Amygdala (tissue), 56 donors: ENCODE data around the gene COTL1.
"Not testable (repeated sequence)": the region's sequence is repeated elsewhere in the genome, so short reads cannot be mapped to it uniquely, and the experiment has no call there.

Source experiments
- DNase-seq, 56 donors: peaks; one replicate each; lab custom pipeline; 2025; lab: John Stamatoyannopoulos, UW

Gene COTL1

DNA sequence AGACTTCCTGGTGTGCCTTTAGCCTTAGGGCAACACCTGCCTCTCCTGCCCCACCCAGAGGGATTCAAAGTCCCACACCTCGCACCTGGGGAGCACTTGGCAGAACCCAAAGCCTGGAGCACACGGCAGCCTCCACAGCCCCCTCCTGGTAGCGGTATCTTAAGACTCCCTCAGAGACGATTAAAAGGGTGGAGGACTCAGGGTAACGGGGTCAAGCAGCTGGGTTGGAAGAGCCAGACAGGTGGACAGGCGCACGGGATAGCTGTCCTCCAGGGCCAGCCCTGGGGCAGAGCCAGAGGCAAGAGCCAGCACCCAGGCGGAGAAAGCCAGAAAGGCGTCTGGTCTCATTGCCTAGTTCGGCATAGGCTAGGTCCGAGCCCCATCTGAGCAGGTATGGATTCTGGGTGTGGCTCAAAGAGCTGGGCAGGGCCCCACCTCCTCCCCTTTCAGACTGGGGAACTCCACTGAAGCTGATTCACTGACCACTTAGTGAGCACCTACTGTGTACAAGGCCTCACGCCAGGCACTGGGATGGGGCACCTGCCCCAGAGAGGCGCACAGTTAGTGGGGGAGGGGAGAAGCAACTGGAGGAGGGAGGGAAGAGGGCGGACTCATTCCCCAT, 58.5 kb downstream of the COTL1 start:
- no peak for DNase-seq

DNA sequence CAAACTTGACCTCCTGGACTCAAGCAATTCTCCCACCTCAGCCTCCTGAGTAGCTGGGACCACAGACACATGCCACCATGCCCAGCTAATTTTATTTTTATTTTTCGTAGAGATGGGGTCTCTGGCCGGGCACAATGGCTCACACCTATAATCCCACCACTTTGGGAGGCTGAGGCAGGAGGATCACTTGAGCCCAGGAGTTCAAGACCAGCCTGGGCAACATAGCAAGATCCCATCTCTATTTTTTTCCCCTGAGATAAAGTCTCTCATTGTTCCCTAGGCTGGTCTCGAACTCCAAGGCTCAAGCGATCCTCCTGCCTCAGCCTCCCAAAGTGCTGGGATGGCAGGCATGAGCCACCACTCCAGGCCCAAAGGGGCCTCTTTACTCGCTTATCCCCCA, 59.0 kb downstream of the COTL1 start:
- not testable (repeated sequence) for DNase-seq

DNA sequence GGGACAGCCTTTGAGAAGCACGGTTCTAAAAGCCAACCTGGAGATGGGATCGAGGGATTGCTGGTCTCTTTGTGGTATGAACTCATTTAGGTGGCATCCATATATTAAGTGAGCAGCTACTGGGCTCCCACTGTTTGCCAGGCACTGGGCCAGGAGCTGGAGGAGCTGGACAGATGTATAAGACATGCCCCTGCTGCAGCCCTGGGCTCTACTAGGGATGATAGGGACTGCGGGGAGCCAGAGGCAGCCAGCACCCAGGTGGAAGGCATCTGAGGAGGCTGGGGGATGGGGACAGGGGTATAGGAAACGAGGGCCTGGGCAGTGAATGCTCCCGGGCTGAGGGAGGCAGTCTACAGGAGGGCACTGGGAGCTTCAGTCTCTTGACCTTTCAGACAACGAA, 60.4 kb downstream of the COTL1 start:
- no peak for DNase-seq

DNA sequence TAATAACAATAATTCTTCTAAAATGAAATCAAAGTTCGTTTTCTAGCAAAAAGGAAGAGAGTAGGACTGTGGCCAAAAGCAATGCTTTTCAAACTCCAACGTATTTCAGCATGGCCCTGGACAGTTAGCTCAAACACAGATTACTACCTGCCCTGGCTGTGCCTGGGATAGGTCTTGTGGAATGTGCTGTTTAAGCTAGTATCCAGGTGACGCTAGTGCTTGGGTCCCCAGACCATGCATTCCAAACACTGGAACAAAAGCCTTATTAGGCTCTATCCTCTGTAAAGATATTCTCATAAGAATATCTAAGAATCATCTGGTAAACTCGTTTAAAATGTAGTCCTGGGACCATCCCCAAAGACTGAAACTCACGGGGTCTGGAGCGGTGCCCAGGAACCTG, 60.8 kb downstream of the COTL1 start:
- no peak for DNase-seq

DNA sequence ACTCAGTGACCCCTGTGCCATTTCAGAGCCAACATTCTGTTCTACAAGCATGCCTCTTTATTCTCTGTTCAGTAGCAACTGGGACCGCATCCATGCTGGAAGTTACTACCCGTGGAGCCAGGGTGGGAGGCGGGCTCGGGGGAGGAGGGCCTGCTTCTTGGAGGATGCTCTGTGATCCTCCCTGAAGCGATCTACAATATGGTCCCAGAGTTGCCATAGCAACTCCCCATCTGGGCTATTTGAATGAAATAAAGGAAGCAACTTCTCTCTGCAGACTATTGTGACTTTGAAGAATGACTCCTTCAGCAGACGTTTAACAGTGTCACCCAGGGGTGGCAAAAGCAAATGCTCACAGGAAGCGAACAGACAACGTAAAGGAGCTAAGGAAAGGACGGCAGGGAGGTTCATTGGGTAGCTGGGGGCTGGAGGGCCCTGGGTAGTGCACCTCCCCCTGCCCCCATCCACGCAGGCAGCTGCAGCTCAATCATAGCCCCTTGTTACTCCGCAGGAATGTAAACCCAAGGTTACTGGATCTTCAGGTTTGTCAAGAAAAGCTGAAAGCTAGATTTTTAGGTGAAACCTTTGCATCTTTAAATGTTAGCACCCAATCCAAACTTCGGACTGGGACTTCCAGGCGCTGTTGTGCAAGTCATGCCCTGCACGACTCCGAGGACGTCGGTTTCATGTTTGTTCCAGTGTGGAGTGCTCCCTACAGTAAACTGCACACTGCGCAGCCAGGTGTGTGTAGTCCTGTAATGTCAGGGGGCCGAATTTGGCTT, 62.3 kb downstream of the COTL1 start:
- DNase-seq, result peak in 40 of 56 donors; percentile 12 to 81 (median 52)

DNA sequence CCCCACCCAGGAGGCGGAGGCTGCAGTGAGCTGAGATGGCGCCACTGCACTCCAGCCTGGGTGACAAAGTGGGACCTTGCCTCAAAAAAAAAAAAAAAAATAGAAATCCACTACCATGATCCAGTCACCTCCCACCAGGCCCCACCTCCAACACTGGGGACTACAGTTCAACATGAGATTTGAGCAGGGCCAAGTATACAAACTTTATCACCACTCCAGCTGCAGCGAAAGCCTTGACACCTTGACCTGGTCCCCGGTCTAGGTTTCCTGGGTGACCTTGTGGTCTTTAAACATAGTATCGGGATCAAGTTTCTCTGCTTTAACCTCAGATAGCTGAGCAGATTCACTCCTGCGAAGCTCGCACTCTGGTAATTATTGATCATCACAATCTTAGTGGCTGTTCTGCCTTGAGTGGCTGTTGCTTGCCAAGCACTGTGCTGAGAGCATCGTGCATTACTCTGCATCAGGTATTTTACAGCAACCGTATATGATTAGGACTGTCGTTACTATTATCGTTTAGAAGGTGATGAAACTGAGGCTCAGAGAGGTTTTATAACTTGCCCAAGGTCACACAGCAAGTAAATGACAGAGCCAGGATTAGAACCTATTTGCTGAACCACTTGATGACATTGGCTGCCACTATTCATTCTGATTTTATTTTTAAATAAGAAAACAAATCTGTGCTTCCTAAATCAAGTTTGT, 63.1 kb downstream of the COTL1 start:
- no peak for DNase-seq

DNA sequence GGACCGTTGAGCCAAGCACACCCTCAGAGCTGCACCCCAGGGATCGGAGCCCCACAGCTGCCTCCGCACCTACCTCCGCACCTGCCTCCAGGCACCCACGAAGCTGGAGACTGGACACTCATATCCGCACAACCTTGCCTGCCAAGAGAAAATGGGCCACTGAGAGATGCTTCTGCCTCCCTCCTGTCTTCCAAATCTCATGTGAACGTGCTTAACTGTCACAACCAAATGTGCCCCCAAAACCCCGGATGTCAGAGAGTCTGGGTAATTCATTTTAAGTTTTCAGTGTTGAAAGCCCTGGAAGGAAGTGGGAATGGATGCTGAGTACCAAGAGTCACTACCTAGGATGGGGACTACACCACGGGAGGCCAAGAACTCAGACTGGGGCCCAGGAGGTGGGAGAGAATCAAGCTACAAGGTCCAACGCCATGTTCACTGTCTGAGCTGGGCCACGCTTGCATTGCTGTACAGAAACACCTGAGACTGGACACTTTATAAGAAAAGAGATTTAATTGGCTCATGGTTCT, 63.9 kb downstream of the COTL1 start:
- no peak for DNase-seq

DNA sequence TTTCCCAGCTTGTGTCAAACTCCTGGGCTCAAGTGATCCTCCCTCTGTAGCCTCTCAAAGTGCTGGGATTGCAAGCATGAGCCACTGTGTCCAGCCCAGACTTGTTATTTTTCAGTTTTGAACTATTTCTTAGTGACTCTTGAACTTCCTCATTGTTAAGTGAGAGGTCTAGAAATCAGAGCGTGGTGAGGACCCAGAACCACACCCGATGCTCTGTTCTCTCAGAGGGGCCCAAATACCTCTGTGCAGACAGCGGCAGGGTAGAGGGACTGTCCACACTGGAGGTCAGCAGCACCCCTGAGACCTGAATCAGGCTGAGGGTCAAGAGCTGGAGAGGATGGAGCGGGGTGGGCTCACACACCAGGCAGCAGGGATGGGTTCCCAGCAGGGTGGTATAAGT, 65.7 kb downstream of the COTL1 start:
- DNase-seq, result no peak

DNA sequence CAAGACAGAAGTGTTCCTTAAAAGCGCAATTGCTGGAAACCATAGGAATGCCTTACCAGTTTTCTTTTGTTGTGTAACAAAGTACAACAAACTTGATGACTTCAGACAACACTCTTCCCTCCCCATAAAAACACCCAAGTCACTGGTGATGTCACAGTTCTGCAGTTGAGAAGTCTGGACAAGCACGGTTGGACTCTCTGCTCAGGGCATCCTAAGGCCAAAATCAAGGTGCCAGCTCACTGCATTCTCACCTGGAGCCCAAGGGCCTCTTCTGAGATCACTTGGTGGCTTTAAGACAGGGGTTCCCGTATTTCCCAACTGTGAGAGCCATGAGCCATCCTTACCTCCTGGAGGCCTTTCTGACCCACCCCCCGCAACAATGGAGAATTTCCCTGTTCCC, 67.8 kb downstream of the COTL1 start:
- no peak for DNase-seq

DNA sequence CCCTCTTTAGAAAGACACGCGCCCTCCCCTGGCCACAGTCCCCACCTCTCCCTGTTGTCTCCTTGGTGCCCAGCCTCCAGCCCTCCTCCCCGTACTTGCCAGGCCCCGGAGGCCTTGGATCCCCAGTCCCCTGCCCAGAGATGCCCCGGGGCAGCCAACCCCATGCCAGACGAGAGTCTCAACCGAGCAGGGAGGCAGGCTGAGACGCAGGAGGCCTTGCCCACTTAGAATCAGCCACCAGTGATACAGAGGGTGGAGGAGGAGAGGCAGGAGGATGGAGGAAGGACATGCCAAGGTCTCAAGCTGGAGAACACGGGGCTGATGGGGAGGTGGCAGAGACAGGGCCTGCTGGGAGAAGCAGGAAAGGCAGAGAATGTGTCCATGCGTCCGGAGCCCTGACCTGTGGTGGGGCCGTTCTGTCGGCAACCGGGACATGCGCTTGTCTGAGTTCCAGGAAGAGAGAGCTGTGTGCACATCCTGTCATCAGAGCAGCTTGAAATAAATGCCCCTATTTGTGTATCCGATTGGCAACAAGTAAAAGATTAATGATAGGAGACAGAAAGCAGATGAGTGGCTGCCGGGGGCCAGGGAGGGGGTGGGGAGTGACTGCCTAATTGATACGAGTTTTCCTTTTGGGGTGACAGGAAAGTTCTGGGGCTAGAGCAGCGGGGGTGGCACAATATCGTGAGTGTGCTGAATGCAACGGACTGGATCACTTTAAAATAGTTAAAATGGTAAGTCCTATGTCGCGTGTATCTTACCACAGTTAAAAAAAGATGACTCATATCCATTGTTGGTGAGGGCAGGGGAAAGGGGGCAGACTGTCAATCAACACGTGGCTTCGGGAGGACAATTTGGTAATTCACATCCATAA, 68.7 kb downstream of the COTL1 start:
- peak in 18 of 56 donors; percentile 18 to 60 (median 40) for DNase-seq

DNA sequence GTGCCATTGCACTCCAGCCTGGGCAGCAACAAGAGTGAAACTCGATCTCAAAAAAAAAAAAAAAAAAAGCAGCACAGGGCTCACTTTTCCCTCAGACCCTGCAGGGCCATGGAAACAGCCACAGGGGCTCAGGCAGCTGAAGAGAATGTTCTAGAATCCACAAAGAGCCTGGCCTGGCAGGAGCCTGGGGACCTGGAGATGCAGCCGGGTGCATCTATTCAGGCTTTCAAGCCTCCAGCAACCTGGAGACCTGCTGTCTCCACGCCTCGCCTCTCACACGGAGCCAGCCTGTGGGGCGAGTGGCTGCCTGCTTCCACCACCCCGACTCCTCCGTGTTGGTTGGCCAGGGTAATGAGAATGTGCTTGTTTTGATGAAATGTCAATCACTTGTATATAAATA, 69.4 kb downstream of the COTL1 start:
- DNase-seq, result peak in 9 of 56 donors; percentile 37 to 62 (median 49)

DNA sequence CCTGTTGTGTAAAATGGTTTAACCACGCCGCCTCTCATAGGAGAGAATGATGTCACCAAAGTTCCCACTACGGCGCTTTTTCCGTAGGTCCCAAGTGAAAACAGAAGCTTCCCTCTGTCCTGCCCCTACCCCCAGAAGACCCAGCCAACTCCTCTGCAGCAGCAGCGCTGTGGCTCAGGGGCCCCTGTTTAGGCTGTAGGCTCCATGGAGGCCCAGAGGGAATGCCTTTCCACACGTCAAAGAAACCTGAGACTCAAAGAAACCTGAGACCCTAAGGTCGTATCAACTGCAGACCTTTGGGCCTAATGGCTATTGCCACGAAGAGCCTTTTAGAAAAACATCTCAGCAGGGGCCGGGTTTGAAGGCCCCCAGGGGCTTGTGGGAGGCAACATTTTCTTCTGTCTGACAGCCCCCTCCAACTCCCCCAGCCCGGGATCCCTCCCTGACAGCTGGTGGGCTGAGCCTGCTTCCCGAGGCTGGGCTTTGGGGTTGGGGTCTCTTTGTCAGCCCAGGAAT, 70.3 kb downstream of the COTL1 start:
- no peak for DNase-seq

DNA sequence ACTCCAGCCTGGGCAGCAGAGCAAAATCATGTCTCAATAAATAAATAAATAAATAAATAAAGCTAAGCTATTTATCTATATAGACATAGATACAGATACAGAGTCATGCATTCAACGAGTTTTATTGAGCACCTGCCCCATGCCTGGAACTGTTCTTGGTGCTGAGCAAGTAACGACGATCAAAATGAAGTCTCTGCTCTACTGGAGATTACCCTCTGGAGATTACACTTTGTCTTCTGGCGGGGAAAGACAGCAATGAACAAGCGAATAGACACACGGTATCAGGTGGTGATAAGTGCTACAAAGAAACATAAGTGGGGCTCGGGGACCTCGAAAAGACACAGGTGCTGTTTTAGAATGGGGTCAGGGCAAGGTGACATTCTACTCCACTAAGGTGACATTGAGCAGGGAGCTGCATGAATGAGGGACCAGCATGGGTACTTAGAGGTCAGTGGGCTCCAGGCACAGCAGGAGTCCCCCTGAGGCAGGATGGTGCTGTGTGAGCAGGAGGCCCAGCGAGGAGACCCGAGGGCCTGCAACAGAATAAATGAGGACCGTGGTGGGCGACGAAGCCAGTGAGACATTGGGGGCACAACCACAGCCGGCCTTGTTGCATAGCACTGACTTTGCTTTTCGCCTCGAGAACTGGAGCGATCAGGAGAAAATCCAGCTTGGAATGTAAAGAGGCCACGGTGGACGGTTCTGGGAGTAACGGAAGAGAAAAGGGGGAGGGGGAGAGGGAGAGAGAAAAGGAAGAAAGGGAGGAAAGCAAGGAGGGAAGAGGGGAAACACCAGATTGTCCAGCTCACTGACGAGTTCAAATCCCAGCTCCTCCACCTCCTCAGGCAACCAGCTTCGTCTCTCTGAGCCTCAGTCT, 71.0 kb downstream of the COTL1 start:
- DNase-seq, result no peak

DNA sequence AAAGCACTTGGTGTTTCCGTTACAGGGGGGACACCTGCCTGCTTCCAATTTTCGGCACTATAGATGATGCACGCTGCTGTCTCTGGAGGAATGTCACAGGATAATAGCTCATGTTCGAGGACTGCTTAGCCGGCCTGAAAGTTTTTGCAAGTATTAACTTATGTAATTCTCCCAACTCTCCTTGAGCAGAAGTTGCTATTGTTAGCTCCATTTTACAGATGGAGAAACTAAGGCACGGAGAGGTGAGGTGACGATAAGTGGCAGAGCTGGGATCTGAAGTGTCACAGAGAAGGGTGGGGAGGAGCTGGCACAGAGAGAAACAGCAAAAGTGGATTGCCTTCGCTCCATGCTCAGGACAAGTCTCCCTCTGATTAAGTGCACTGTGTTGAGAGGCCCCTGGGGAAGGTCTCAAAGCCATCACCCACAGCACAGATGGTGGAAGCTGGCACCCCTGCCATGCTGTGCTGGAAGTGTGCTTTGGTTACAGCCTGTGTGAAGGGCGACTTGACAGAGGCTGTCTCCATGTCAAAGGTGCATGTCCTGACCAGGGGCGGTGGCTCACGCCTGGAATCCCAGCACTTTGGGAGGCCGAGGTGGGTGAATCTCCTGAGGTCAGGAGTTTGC, 72.7 kb downstream of the COTL1 start:
- DNase-seq, result no peak

DNA sequence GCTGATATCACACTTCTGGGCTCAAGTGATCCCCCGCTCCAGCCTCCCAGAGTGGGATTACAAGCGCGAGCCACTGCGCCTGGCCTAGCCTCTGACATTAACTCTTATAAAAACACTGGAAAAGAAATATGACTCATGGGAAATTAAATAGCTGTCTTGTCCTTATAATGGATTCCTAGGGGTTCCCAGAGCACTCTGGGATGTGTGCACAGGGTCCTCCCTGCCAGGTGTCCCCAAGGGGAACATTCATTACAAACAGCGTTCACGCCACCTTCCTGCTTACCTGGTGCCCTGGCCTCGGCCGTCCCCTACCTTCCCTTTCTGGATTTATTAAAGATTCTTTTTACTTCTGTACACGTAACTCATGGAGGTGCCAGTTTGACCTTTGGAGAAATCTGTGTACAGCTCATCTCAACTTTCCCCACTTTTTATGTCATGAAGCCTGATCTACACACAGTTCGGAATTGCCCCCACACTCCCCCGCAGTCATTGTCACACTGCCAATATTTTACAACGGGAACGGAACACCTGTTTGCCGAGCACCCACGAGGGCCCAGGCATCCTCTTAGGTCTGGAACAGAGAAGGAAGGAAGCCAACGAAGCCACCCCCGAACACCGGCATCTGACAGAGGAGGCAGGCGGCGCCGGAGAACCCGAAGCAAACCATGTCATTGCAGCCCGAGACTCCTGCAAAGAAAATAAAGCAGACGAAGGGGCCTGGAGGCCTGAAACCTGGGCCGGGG, 73.7 kb downstream of the COTL1 start:
- peak in 16 of 56 donors; percentile 8 to 55 (median 28) for DNase-seq

DNA sequence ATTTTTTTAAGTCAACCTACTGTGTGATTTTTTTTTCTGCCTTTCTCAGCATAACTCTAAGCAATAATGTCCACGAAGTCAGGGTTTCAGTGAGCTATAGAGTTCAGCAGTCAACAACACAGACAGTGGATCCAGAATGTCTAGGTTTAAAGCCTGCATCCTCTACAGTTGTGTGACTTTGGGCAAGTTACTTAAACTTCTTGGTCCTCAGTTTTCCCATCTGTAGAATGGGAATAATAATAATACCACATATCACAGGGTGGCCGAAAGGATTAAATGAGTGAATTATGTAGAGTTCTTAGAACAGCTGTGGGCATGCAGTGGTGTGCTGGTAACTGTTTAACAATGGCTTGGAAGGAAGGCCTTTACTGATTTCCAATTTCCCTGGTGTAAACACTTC, 74.6 kb downstream of the COTL1 start:
- no peak for DNase-seq

DNA sequence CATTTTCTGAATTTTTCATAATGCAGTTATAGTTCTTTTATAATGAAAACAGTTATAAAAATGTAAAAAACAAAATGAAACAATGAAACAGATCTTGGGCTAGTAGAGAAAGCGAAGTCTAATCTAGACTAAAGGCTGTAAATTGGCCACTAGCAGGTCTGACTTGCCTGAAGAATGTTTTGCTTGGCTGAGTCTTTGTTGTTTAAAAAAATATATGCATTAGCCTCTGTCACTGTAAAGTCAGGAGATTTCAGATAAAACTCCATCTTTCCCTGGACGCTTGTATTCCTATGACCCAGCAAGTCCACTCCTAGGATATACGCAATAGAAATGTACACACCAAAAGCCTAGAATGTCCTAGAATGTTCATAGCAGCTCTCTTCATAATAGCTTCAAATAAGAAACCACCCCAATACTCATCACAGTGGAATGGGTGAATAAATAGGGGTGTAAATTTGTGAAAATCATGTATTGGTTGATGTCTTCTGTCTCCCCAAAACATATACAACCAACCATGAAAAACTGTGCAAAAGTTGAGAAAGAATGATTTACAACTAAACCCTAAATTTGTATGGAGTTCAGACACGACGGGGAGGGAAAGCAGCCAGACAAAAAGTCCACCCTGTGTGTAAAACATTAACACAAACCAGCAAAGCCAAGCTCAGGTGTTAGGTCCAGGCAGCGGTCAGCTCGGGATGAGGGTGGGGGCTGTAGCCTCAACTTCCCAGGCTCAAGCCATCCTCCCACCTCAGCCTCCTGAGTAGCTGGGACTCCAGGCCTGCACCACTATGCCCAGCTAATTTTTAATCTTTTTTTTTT, 75.7 kb downstream of the COTL1 start:
- no peak for DNase-seq
